GM06990 (cell line): ENCODE measurements around the gene PCNT.

ENCODE experiments used
- DNase-seq: peaks from one replicate; pipeline ENCODE4 v3.0.0-alpha.2; 2011; ENCODE audit not compliant: insufficient read length; ENCODE audit errors: extremely low read depth
- H3K27me3 ChIP-seq: replicated peaks from 2 replicates; pipeline ENCODE4 v1.6.0; 2011; ENCODE audit warnings: low read length; ENCODE audit not compliant: control insufficient read depth, insufficient read depth
- H3K36me3 ChIP-seq: 2 replicates; pipeline ENCODE4 v1.5.1; 2011; ENCODE audit warnings: low read length; ENCODE audit not compliant: control insufficient read depth, insufficient read depth
- H3K4me3 ChIP-seq: replicated peaks from 2 replicates; pipeline ENCODE4 v1.5.1; 2011; ENCODE audit warnings: low read depth, mild to moderate bottlenecking, control low read depth, low read length
- TF ChIP-seq, protein P1 (sequence below): IDR thresholded peaks from 2 replicates; pipeline ENCODE4 v1.5.1; 2011; ENCODE audit warnings: low read length, control low read depth, mild to moderate bottlenecking, inconsistent platforms; ENCODE audit not compliant: insufficient read depth, poor library complexity, severe bottlenecking

Gene PCNT, protein sequence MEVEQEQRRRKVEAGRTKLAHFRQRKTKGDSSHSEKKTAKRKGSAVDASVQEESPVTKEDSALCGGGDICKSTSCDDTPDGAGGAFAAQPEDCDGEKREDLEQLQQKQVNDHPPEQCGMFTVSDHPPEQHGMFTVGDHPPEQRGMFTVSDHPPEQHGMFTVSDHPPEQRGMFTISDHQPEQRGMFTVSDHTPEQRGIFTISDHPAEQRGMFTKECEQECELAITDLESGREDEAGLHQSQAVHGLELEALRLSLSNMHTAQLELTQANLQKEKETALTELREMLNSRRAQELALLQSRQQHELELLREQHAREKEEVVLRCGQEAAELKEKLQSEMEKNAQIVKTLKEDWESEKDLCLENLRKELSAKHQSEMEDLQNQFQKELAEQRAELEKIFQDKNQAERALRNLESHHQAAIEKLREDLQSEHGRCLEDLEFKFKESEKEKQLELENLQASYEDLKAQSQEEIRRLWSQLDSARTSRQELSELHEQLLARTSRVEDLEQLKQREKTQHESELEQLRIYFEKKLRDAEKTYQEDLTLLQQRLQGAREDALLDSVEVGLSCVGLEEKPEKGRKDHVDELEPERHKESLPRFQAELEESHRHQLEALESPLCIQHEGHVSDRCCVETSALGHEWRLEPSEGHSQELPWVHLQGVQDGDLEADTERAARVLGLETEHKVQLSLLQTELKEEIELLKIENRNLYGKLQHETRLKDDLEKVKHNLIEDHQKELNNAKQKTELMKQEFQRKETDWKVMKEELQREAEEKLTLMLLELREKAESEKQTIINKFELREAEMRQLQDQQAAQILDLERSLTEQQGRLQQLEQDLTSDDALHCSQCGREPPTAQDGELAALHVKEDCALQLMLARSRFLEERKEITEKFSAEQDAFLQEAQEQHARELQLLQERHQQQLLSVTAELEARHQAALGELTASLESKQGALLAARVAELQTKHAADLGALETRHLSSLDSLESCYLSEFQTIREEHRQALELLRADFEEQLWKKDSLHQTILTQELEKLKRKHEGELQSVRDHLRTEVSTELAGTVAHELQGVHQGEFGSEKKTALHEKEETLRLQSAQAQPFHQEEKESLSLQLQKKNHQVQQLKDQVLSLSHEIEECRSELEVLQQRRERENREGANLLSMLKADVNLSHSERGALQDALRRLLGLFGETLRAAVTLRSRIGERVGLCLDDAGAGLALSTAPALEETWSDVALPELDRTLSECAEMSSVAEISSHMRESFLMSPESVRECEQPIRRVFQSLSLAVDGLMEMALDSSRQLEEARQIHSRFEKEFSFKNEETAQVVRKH (N-terminal part only)

DNA sequence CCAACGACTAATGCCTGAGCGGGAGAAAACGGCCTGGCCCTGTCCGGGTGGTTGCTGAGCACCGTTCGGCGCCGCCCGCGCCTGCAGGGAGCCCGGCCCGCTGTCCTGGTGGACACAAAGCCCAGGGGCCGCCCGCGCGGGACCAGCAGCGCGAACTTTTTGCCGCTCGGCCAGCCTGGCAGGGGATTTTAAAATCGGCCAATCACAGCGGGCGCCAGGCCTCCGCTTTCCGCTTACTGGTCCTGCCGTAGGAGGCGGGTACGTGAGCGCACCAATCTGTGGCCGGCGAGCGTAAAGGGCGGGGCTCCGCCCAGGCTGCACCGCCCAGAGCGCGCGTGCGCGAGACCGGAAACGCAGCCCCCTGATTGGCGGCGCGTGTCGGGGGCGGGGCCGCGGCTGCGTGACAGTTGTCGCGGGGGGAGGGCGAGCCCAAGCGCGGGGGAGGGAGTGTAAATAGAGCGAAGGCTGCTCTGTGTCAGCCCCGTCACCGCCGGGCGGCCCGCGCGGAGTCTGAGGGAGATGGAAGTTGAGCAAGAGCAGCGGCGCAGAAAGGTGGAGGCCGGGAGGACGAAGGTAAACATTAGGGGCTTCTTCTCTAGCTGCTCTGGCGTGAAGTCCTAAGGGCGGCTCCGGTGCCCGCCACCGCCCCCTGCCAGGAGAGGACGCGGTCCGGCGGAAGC lies at the start of gene PCNT, which contains the start of gene C21orf58:
TSS of gene PCNT (plus strand) at position 447 of the 680 bp plus-strand sequence. CDS start at position 520, 73 bp downstream.
TSS of gene C21orf58 (minus strand) at position 161 of the 680 bp plus-strand sequence. CDS start 1,132 bp downstream, outside the sequence.
- TF ChIP-seq, protein P1, sequence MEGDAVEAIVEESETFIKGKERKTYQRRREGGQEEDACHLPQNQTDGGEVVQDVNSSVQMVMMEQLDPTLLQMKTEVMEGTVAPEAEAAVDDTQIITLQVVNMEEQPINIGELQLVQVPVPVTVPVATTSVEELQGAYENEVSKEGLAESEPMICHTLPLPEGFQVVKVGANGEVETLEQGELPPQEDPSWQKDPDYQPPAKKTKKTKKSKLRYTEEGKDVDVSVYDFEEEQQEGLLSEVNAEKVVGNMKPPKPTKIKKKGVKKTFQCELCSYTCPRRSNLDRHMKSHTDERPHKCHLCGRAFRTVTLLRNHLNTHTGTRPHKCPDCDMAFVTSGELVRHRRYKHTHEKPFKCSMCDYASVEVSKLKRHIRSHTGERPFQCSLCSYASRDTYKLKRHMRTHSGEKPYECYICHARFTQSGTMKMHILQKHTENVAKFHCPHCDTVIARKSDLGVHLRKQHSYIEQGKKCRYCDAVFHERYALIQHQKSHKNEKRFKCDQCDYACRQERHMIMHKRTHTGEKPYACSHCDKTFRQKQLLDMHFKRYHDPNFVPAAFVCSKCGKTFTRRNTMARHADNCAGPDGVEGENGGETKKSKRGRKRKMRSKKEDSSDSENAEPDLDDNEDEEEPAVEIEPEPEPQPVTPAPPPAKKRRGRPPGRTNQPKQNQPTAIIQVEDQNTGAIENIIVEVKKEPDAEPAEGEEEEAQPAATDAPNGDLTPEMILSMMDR: no peak
- peak; percentile 99 for DNase-seq
- no peaks in the 10 kb centered on the region for H3K27me3 ChIP-seq
- H3K4me3 ChIP-seq: peak within 1 kb of the TSS; percentile 85
- H3K36me3 ChIP-seq: peaks cover 5% of the 10 kb centered on the region

GRCh38 chr21:46274797-46275390 lies 49.1 kb upstream of the PCNT start:
- Histone ChIP-seq H3K4me3 (no peak overlapping the region), H3K36me3 (peaks cover 32% of the 10 kb centered on the region), H3K27me3 (no peaks in the 10 kb centered on the region)
- no peak for DNase-seq
- TF ChIP-seq, protein P1: no peak

DNA sequence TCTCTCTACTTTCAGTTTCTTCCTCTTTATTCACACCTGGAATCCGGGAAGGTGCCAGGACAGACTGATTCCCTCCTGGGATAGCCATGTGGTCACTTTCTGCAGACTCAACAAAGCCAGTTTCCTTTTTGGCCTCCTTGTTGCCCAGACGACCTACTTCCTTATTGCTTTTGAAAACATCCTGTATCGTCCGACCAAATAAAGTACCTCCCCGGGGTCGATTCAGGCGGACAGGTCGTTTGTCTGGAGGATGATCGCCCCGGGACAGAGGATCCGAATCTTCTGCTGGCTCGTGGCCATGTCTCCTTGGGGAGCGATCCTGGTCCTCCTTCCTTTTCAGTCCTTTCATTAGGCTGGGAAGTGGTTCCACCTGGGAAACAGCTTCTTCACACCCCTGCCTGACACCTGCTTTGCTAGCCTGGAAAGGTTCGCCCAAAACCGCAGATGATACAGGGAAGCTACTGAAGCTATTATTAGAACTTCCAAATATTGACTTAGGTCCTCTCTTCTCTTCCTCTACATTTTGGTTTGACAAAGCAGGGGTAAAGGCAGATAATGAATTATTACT lies 39.8 kb upstream of the PCNT start:
- Histone ChIP-seq H3K4me3 (peak overlapping the region; percentile 20; the same call in 1 of the 2 replicates), H3K36me3 (peaks cover 19% of the 10 kb centered on the region)

DNA sequence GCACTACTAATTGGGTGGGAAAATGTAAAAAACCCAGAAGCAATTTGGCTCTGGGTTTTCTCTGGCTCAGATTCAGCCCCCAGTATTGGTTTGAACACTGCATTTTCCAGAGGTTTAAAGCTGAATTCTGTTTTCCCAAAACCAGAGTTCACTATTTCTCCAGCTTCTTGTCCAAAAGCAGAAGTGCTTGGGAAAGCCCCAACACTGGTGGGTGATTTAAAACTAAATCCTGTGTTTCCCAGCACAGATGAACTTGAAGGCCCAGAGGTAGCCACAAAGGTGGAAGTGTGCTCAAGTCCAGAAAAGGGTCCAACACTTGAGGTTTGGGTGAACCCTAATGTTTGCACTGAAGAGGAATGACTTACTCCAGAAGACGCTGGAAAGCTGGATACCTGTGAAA lies 39.2 kb upstream of the PCNT start:
- no peak for DNase-seq
- H3K4me3 ChIP-seq: peak overlapping the region; percentile 87
- TF ChIP-seq, protein P1: no peak
- H3K27me3 ChIP-seq: no peaks in the 10 kb centered on the region
- peaks cover 14% of the 10 kb centered on the region for H3K36me3 ChIP-seq

More for the DNA sequence above, 39.8 kb upstream of the PCNT start:
- no peak for DNase-seq
- no peaks in the 10 kb centered on the region for H3K27me3 ChIP-seq
- TF ChIP-seq, protein P1: no peak
